OCI-LY7 (cell line): ENCODE data around the gene TRERF1. TPM values are rescaled to one million over a fixed set of nuclear protein-coding genes. Genes with fewer than 3 reads are reported as not detected.

Source experiments
- BruUV-seq: library from RNA; stranded (reverse); fragments of 400-500 nt; replicated peaks from 2 replicates; lab custom pipeline; 2021; lab: Mats Ljungman, UMichigan
- CTCF ChIA-PET: fragments of 300-600 bp; sonication (Branson Sonifier 250); formaldehyde crosslinking; loops from one replicate; lab custom pipeline; 2022; ENCODE audit warnings: antibody characterized with exemption; ENCODE audit not compliant: unreplicated experiment; lab: Charles Lee
- POLR2A ChIA-PET: fragments of 300-600 bp; sonication (Branson Sonifier 250); formaldehyde crosslinking; loops from one replicate; lab custom pipeline; 2022; ENCODE audit warnings: antibody characterized with exemption; lab: Charles Lee
- DNase-seq: peaks from one replicate; pipeline ENCODE4 v3.0.0-alpha.2; 2015; ENCODE audit warnings: low spot score
- H2AFZ ChIP-seq: fragments of 200-600 bp; sonication (generic), shearing (Covaris generic); 2 replicates; pipeline ENCODE4 v1.6.1; 2014; ENCODE audit warnings: mild to moderate bottlenecking, antibody characterized with exemption, low read length, moderate library complexity
- H3K27ac ChIP-seq: fragments of 200-600 bp; sonication (generic); 2 replicates; pipeline ENCODE4 v1.5.1; 2014; ENCODE audit warnings: mixed run types, low read depth, mild to moderate bottlenecking, moderate library complexity, low read length, inconsistent platforms; ENCODE audit not compliant: poor library complexity, severe bottlenecking
- H3K36me3 ChIP-seq: fragments of 200-600 bp; sonication (generic); 2 replicates; pipeline ENCODE4 v1.6.1; 2014; ENCODE audit warnings: mild to moderate bottlenecking, antibody characterized with exemption, low read length, moderate library complexity, mixed read lengths; ENCODE audit not compliant: insufficient read depth
- H3K4me1 ChIP-seq: fragments of 200-600 bp; sonication (generic); 2 replicates; pipeline ENCODE4 v1.5.1; 2014; ENCODE audit warnings: mild to moderate bottlenecking, low read length; ENCODE audit not compliant: insufficient read depth, poor library complexity, severe bottlenecking
- H3K4me2 ChIP-seq: fragments of 200-600 bp; sonication (generic); 2 replicates; pipeline ENCODE4 v1.6.1; 2014; ENCODE audit warnings: mild to moderate bottlenecking, low read length
- H3K4me3 ChIP-seq: fragments of 200-600 bp; sonication (generic); 2 replicates; pipeline ENCODE4 v1.5.1; 2014; ENCODE audit warnings: mild to moderate bottlenecking, low read depth, low read length; ENCODE audit not compliant: poor library complexity, severe bottlenecking
- H3K79me2 ChIP-seq: fragments of 200-600 bp; sonication (generic); 2 replicates; pipeline ENCODE4 v1.6.1; 2016; ENCODE audit warnings: low read depth, mild to moderate bottlenecking, low read length, moderate library complexity, mixed read lengths; ENCODE audit not compliant: insufficient read depth
- H3K9me2 ChIP-seq: fragments of 200-600 bp; sonication (generic); 2 replicates; pipeline ENCODE4 v1.6.1; 2016; ENCODE audit warnings: mild to moderate bottlenecking, low read length, mixed read lengths; ENCODE audit not compliant: insufficient read depth
- H3K9me3 ChIP-seq: fragments of 200-600 bp; sonication (generic); 2 replicates; pipeline ENCODE4 v1.6.1; 2014; ENCODE audit warnings: mild to moderate bottlenecking, mixed run types, low read length, mixed read lengths
- H4K20me1 ChIP-seq: fragments of 200-600 bp; sonication (generic); 2 replicates; pipeline ENCODE4 v1.6.1; 2014; ENCODE audit warnings: mild to moderate bottlenecking, antibody characterized with exemption, low read length, moderate library complexity, mixed read lengths; ENCODE audit not compliant: insufficient read depth
- EZH2phosphoT487 ChIP-seq: fragments of 200-600 bp; sonication (generic); IDR thresholded peaks from 2 replicates; pipeline ENCODE4 v1.6.1; 2018; ENCODE audit warnings: low read depth, borderline replicate concordance, mild to moderate bottlenecking, mixed run types, antibody characterized with exemption, low read length, moderate library complexity, mixed read lengths
- intact Hi-C: fragments of 100-400 bp; cut with micrococcal nuclease; formaldehyde crosslinking; loops from one replicate; pipeline ENCODE4 v1.10.0; 2022; ENCODE audit not compliant: unreplicated experiment
- total RNA-seq, 2 experiments: library from RNA; depleted of rRNA in 1 of 2; stranded (reverse); fragments of >200 nt in 1 of 2; shearing (Covaris generic) in 1 of 2; gene quantifications; 2 replicates each; pipeline ENCODE4 v1.2.3, GENCODE V29; 2014 to 2022
- TF ChIP-seq, protein P1 (sequence below): fragments of 200-600 bp; sonication (generic); conservative IDR thresholded peaks from 2 replicates; pipeline ENCODE4 v1.5.1; 2014; ENCODE audit warnings: mild to moderate bottlenecking, antibody characterized with exemption, low read length, moderate library complexity, mixed read lengths

The TRERF1 gene
- total RNA-seq, 2 experiments from 2014 or later = 5.7 to 12.9 TPM

DNA sequence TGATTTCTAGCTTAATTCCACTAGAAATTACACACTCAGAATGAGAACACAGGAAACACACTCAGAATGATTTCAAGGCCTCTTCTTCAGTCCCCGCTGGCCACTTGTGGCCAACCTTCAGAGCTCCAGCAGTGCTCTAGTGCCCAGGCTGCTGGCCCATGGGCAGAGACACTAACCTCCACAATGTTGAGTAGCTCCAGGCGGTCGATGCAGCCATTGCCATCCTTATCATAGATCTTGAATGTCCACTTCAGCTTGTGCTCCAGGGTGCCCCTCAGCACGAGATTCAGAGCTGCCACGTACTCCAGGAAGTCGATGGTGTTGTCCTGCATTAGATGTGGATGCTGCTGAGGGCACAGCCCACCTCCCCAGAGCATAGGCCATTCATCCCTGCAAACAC lies 263.3 kb downstream of the TRERF1 start:
- no peak for DNase-seq
- no TSS peak for BruUV-seq
- Histone ChIP-seq H3K79me2 (no peaks in the 10 kb centered on the region), H2AFZ (no peak overlapping the region), H3K4me2 (no peak overlapping the region), H3K27ac (no peak overlapping the region), H3K4me1 (no peaks in the 10 kb centered on the region), H3K9me3 (no peaks in the 10 kb centered on the region), H3K9me2 (no peaks in the 10 kb centered on the region), H3K36me3 (no peaks in the 10 kb centered on the region), H4K20me1 (no peaks in the 10 kb centered on the region), H3K4me3 (no peak overlapping the region)
- CTCF ChIA-PET = no interaction called here
- intact Hi-C loops = no loop called here
- no peak for TF ChIP-seq EZH2phosphoT487
- TF ChIP-seq, protein P1, sequence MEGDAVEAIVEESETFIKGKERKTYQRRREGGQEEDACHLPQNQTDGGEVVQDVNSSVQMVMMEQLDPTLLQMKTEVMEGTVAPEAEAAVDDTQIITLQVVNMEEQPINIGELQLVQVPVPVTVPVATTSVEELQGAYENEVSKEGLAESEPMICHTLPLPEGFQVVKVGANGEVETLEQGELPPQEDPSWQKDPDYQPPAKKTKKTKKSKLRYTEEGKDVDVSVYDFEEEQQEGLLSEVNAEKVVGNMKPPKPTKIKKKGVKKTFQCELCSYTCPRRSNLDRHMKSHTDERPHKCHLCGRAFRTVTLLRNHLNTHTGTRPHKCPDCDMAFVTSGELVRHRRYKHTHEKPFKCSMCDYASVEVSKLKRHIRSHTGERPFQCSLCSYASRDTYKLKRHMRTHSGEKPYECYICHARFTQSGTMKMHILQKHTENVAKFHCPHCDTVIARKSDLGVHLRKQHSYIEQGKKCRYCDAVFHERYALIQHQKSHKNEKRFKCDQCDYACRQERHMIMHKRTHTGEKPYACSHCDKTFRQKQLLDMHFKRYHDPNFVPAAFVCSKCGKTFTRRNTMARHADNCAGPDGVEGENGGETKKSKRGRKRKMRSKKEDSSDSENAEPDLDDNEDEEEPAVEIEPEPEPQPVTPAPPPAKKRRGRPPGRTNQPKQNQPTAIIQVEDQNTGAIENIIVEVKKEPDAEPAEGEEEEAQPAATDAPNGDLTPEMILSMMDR = no peak
- POLR2A ChIA-PET = interaction anchor here (0.6 to 1.1 kb wide), 3 partner anchors 329 to 420 kb away, joined by 3 to 4 read pairs (median 3); no protein-coding TSS in a partner anchor

- no peak for DNase-seq
- TF ChIP-seq, protein P1 = no peak
- TF ChIP-seq EZH2phosphoT487 = no peak
- intact Hi-C loops = no loop called here
- Histone ChIP-seq H3K4me1 (no peaks in the 10 kb centered on the region), H4K20me1 (no peaks in the 10 kb centered on the region), H3K4me2 (no peak overlapping the region), H3K79me2 (no peaks in the 10 kb centered on the region), H3K27ac (no peak overlapping the region), H3K9me2 (no peaks in the 10 kb centered on the region), H2AFZ (no peak overlapping the region), H3K9me3 (no peaks in the 10 kb centered on the region), H3K4me3 (no peak overlapping the region), H3K36me3 (no peaks in the 10 kb centered on the region)
- ChIA-PET CTCF (no interaction called here), POLR2A (no interaction called here)
- BruUV-seq = no TSS peak
These were observed 266.1 kb downstream of the TRERF1 start for GRCh38 chr6:42185597-42185996.

GRCh38 chr6:42184475-42184874 lies 267.3 kb downstream of the TRERF1 start:
- H3K4me2 ChIP-seq = no peak overlapping the region
- no peaks in the 10 kb centered on the region for H3K9me3 ChIP-seq
- no TSS peak for BruUV-seq
- H3K36me3 ChIP-seq = no peaks in the 10 kb centered on the region
- intact Hi-C loops = no loop called here
- no peak overlapping the region for H3K4me3 ChIP-seq
- H4K20me1 ChIP-seq = no peaks in the 10 kb centered on the region
- no peak overlapping the region for H2AFZ ChIP-seq
- ChIA-PET CTCF (no interaction called here), POLR2A (no interaction called here)
- TF ChIP-seq, protein P1 = no peak
- TF ChIP-seq EZH2phosphoT487 = no peak
- no peaks in the 10 kb centered on the region for H3K4me1 ChIP-seq
- no peaks in the 10 kb centered on the region for H3K79me2 ChIP-seq
- DNase-seq = no peak
- no peaks in the 10 kb centered on the region for H3K9me2 ChIP-seq
- H3K27ac ChIP-seq = no peak overlapping the region
